Measurements from ENCODE around the gene TMEM207. TPM values are rescaled to one million over a fixed set of nuclear protein-coding genes. Genes with fewer than 3 reads are reported as not detected.
"Not testable (repeated sequence)": the region's sequence is repeated elsewhere in the genome, so short reads cannot be mapped to it uniquely, and the experiment has no call there.

The TMEM207 gene
- total RNA-seq: not detected

GRCh38 chr3:190449801-190450200, at the start of gene TMEM207:
Gene TMEM207, minus strand, starts transcription at chr3:190449901. Its CDS starts 92 bp downstream, at chr3:190449809.
- DNase-seq: no peak

- no peak for DNase-seq
These were observed 49.4 kb upstream of the TMEM207 start for GRCh38 chr3:190499122-190499521.

DNA sequence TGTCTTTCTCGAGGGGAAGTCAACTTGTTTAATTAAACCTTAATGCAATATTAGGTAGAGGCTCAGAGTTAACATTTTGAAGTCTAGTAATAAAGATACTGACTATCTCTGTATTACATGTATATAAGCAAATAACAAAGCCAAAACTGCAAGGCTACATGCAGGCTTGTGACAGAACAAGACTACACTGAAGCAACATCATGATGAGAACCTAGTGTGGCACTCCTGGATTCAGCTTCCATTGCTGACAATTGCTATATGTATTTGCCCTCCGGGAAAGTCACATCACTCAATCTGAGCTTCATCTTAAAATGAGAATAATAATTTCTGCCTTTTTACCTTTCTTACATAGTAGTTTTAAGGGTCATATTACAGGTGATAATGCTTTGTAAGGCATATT, 48.6 kb upstream of the TMEM207 start:
- no peak for DNase-seq

- DNase-seq: no peak
These were observed 48.1 kb upstream of the TMEM207 start for GRCh38 chr3:190497811-190498210.

DNA sequence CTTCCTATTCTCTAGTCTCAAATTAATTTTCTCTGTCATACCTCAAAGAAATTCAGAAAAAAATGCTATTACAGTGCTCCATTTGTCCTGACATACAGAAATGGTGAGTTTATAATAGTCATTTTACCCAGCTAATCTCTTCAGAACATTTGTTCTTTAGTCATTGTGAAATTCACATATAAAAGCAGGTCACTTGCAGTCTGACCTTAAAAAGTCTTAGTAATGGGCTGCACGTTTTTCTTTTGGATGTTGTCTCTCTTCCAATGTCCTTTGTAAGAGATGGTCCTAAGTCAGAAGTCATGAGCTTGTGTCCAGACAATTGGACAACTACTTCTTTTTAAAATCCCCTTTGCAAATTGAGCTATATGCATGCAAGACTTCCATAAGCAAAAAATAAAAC, 47.2 kb upstream of the TMEM207 start:
- DNase-seq: no peak

DNA sequence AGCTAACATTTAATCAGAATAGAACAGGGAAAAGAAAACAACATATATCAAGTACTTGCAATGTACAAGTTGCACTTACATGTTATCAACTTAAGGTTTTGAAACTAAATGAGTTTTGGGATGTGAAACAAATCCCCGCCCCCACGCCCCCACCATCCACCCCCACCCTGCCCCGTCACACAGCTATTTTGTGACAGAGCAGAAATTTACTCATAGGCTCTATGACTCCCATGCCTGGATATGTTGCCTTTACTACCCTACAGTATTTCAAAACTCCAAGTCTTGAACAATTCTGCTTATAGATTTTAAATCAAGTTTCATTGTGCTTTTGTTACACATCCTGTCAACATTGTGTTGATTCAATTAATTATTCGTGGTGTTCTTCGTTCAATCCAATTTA, 46.1 kb upstream of the TMEM207 start:
- DNase-seq: no peak

DNA sequence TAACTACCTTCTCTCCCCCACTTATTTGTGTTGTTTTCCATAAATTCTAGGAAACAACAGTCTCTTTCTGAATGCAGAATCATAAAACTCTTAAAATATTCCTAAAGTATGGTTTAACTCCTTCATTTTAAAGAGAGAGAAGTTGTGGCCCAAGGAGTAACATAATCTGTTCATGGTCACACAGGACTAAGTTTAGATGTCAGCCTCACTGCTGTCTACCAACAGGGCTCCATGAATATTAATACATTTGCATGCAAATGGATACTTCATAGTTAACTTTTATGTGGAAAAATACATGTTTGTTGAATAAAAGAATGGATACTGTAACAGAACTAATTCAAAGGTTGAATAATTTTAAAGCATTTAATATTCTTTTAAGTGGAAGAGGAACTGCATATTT, 45.7 kb upstream of the TMEM207 start:
- no peak for DNase-seq

- no peak for DNase-seq
These were observed 45.2 kb upstream of the TMEM207 start for GRCh38 chr3:190494907-190495306.

DNA sequence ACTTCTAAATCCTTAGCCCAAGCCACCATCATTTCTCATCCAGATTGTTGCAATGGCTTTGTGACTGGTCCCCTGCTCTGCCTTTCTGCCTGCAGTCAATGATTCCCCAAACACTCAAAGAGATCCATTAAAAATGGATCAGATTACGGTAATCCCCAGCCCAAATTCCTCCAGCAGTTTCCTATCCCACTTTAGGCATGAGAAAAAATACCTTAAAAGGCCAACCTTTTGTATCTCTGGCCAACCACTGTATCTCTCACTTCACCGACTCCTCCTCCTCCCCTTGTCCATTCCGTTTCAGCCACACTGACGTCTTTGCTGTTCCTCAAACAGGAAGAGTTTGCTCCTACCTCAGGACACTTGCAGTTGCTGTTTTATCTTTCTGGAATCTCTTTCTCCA, 43.3 kb upstream of the TMEM207 start:
- DNase-seq: no peak

DNA sequence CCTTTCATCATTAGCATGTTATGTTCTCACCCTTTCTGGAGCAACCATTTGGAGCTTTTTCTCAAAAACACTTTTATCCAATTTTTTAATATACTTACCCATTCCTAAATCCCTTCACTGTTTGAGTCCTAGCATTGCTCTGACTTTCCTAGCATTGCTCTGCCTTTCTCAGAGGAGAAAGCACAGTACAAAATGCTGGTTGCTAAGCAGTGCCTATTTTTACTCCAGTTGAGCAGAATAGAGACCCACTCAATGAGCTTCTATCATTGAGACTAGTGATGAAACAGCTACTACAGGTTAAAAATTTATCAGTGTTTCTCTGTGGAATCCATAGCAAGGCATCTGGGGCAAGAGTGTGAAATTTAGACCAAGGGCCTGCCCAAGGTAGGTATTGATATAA, 42.4 kb upstream of the TMEM207 start:
- DNase-seq: no peak

DNA sequence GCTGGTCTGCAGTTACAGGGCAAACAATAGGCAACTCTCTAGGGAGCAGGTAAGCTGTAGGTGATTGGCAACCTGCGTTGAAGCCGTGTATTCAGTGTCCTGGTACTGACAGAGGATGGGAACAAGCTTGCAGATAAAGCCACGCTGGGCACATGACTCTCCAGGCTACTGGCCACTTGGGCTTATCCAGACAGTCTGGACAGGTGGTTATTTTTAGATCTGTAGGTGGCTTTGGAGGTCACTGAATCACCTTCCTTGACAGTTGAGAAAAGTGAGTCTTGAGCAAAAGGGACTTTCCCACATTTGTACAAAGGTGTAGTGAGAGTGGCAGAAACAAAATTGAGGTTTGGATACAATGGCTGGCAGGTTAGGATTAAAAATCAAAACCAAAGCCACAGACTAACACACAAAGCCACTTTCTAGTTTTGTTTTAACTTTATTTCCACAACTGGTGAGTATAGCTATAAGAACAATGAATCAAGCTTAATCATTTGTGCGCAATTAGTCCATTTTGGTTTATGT, 41.9 kb upstream of the TMEM207 start:
- no peak for DNase-seq

DNA sequence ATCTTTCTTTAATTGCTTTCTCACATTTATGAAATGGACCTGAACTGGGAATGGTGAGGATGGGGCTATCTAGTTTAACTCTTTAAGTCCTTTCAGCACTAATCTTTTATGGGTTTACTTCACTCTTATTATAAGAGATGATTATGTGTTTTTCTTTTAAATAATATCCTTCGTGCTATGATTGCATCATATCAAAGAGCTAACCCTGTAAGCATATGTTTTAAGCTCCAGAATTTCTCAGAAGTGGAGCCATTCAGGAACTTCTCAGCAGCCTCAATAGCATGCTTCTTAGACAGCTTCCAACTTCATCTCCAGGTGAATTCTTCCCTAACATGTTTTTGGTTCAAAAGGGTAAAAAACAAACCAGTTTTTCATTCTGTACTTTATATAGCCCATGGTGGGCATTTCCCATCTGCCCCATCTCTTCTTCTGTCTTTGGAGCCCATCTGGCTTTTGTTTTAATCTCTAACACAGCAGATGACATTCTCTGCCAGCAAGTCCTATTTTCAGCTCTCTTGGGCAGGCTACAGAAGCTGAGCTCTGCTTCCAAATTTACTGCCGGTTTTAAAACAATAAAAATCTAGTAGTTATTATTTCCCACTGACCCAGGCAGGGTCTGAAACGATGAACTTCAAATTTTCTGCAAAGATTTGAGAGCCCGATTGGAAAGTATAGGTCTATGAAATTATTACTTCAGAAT, 37.4 kb upstream of the TMEM207 start:
- DNase-seq: no peak

- DNase-seq: no peak
These were observed 36.8 kb upstream of the TMEM207 start for GRCh38 chr3:190486533-190486864.

DNA sequence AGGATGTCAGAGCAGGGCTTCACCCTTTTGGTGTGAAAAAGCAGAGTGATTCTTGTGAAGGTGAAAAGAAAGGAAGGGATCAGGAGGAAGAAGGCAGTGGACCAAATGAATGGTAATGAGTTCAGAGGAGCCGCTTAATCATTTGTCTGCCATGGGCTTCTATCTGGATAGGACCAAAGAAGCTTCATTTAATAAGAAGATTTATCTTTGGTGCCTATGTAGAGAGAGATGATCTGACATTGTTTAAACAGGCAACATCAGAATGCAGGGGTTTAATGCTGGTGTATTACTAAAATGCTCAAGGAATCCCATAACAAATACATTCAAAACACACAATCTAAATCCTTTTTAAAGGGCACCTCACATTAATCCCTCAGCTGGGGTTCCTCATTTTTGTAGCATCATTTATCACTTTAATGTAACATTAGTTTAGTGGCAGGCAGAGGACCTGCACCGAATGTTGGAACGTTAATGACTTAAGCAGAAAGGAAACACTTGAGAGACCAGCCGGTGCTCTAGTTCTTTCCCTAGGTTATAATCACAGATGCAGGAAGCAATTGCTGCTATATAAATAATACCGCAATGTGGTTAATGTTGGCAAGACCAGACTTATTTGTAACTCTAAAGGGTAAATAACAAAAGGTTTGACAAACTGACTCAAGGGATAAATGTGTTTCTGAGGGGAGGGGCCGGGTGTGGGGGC, 36.3 kb upstream of the TMEM207 start:
- DNase-seq: no peak

DNA sequence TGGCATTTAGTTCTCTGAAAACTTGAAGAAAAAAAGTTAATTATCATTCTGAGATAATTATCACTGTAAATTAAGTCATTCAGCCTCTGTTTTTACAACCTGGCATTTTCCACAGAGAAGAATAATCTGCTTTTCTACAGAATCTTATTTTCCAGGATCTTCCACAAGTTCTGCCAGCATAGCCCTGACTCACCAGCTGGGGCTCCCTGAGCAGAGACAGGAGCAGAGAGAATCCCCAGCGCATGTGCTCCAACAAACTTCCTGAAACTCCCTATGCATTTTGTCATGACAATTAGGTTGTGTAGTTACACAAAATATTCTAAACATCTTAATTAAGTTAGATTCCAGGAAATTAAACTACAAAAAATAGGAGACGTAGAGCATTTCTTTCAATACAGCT, 32.1 kb upstream of the TMEM207 start:
- no peak for DNase-seq

GRCh38 chr3:190473261-190473660, 23.6 kb upstream of the TMEM207 start:
- not testable (repeated sequence) for DNase-seq

DNA sequence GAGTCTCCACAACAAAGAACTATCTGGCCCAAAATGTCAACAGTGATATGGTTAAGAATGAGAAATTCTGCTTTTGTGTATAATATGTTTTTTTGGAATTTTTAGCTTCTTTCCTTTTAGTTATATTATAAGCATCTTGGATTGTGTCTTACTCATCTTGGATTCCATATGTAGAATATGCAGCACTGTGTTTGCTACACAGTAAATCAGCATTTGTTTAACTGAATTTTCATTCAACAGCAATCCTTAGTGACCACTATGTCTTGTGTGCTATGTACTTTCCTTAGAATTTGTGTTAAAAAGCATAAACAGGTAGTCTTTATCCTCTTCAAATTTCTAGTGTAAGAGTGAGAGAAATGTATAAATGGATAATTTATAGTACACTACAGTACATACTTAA, 18.2 kb upstream of the TMEM207 start:
- no peak for DNase-seq

GRCh38 chr3:190458040-190458439, 8.3 kb upstream of the TMEM207 start:
- DNase-seq: no peak

- DNase-seq: no peak
These were observed 7.1 kb upstream of the TMEM207 start for GRCh38 chr3:190456770-190457169.

GRCh38 chr3:190455828-190456227, 6.1 kb upstream of the TMEM207 start:
- no peak for DNase-seq

DNA sequence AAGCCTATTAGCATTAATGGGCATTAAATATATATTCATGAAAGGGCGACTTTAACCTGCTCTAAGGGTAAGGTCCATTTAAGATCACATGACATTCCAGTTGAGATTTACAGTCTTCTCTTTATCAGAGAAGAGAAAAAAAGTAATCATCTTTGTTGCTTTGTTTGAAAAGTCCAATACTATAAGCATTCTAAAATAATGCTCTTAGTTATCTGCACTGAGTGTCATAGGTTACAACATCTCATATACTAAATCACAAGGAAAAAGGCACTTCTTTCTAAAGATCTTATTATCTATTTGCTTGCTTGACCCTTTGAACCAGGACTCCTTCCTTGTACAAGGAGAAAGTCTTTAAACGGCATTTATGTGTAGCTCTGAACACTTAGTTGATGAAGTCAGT, 1.4 kb downstream of the TMEM207 start:
- DNase-seq: no peak

DNA sequence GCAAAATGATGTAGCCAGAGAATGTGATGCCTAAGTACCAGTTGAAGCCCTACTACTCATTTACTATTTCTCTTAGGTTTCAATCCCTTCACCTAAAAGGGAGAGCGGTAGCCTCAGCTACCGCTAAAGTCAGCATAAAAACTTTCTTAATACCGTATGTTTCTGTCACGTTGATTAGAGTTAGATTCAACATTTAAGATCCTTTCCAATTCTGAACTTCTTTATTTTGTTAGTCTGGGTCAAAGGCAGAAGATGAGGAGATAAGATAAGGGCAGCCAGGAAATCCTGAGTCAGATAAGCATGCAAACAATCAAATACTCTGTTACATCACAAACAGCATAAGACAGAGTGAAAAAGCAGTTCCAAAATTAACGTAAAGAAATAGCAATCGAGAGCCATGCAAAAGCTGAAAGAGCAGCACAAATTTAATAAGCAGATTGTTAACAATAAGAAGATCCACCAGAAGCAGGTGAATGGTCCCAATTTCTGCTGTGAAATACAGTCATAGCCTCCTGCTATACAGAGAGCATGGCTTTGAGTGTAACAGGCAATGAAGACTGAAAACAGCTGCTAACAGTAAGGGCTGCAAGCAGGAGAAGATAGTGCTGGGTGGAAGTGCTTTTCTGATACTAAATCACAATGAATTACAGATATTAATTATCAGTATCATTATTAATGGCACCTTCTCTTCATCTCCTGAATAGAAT, 3.0 kb downstream of the TMEM207 start:
- no peak for DNase-seq

DNA sequence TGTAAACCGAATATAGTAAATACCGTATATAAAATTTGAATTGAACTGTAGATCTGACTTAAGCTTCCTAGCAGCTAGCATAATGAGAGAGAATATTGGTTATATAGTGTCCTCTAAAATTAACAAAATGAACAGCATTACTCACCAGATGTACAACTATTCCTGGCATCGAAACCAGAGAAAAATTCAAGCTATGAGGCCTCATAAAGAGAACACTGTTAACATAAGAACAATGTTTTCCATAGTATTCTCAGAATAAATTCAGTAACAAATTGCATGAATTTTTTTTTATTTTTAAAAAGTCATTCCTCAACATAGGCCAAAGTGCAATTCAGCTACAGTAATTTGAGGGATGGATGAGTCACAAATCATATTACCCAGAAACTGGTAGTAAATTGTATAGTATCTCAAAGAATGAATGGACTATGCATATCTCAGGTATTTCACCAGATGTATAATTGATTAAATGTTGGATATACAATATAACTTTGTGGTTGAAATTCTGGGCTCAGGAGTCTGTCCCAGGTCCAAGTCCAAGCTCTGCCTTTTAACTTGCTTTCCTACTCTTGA, 5.0 kb downstream of the TMEM207 start:
- no peak for DNase-seq

All from occipital lobe (tissue), 2 donors.